PFSK-1 (cell line): ENCODE data around the gene CHDH.

ENCODE experiments used
- FOXP2 ChIP-seq: optimal IDR thresholded peaks from 2 replicates; pipeline ENCODE3; 2011; ENCODE audit warnings: borderline replicate concordance, control low read depth, inconsistent platforms; ENCODE audit not compliant: insufficient read depth; ENCODE audit errors: extremely low read length, extremely low read depth
- POLR2AphosphoS5 ChIP-seq: IDR thresholded peaks from 2 replicates; pipeline ENCODE4 v1.6.1; 2012; ENCODE audit warnings: low read depth, mild to moderate bottlenecking, control low read depth, low read length, moderate library complexity
- SIN3A ChIP-seq: IDR thresholded peaks from 2 replicates; pipeline ENCODE4 v1.6.1; 2012; ENCODE audit warnings: mild to moderate bottlenecking, low read length, moderate library complexity, borderline replicate concordance; ENCODE audit not compliant: insufficient read depth
- TAF1 ChIP-seq: IDR thresholded peaks from 2 replicates; pipeline ENCODE4 v1.6.1; 2012; ENCODE audit warnings: low read length, control low read depth, borderline replicate concordance; ENCODE audit not compliant: insufficient read depth
- TF ChIP-seq, protein P1 (sequence below), 2 experiments: IDR thresholded peaks; 2 replicates each; pipeline versions ENCODE4 v1.6.1 to v1.8.0; 2011 to 2012; ENCODE audit warnings: low read depth in 2 of 2, low read length in 2 of 2, control low read depth in 1 of 2, inconsistent platforms in 1 of 2, mild to moderate bottlenecking in 1 of 2, moderate library complexity in 1 of 2; ENCODE audit not compliant: insufficient read depth in 1 of 2

- TF ChIP-seq, protein P1, sequence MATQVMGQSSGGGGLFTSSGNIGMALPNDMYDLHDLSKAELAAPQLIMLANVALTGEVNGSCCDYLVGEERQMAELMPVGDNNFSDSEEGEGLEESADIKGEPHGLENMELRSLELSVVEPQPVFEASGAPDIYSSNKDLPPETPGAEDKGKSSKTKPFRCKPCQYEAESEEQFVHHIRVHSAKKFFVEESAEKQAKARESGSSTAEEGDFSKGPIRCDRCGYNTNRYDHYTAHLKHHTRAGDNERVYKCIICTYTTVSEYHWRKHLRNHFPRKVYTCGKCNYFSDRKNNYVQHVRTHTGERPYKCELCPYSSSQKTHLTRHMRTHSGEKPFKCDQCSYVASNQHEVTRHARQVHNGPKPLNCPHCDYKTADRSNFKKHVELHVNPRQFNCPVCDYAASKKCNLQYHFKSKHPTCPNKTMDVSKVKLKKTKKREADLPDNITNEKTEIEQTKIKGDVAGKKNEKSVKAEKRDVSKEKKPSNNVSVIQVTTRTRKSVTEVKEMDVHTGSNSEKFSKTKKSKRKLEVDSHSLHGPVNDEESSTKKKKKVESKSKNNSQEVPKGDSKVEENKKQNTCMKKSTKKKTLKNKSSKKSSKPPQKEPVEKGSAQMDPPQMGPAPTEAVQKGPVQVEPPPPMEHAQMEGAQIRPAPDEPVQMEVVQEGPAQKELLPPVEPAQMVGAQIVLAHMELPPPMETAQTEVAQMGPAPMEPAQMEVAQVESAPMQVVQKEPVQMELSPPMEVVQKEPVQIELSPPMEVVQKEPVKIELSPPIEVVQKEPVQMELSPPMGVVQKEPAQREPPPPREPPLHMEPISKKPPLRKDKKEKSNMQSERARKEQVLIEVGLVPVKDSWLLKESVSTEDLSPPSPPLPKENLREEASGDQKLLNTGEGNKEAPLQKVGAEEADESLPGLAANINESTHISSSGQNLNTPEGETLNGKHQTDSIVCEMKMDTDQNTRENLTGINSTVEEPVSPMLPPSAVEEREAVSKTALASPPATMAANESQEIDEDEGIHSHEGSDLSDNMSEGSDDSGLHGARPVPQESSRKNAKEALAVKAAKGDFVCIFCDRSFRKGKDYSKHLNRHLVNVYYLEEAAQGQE (IDR thresholded peaks at IDR 0.05; ENCODE audit: insufficient read depth in 1 of 2, low read depth in 2 of 2, low read length in 2 of 2), result no peak
- TF ChIP-seq POLR2AphosphoS5 (no peak), TAF1 (no peak), SIN3A (no peak), FOXP2 (no peak)
Observed at GRCh38 chr3:53892286-53892637, 46.0 kb upstream of the CHDH start.
